Measurements from ENCODE around the gene DGKQ. TPM values are rescaled to one million over a fixed set of nuclear protein-coding genes. Genes with fewer than 3 reads are reported as not detected.
A peak's percentile ranks its signal among the peaks of the same experiment; 100 is the strongest.

Gene DGKQ
- total and polyA plus RNA-seq, 9 of the 15 experiments (the other 6 are each of a cell fraction or from before 2014, with no cell fraction given) = 0.17 to 22.0 (median 5.6) TPM

- no peak for ATAC-seq
- Histone ChIP-seq H3K27ac (ENCODE audit: extremely low read depth, low read depth, low read length) (no peak overlapping the region), H3K9ac (ENCODE audit: insufficient read depth in 1 of 2, low read depth in 2 of 2, low read length in 2 of 2) (peak overlapping the region in 1 of 2 experiments; percentile 58; a peak in 1 of 4 replicates), H2AFZ (ENCODE audit: low read depth, low read length) (no peak overlapping the region), H4K20me1 (replicated peaks; ENCODE audit: control insufficient read depth, insufficient read depth, low read length) (no peaks in the 10 kb centered on the region), H3K9me3 (replicated peaks; ENCODE audit: control insufficient read depth, insufficient read depth, low read depth, low read length) (no peaks in the 10 kb centered on the region), H3K4me3 (no peak overlapping the region), H3K79me2 (ENCODE audit: control insufficient read depth, insufficient read depth, low read length) (no peaks in the 10 kb centered on the region), H3K9me1 (ENCODE audit: control insufficient read depth, insufficient read depth, low read length) (no peaks in the 10 kb centered on the region), H3K4me2 (ENCODE audit: insufficient read depth, low read length) (no peak overlapping the region), H3K36me3 (ENCODE audit: control insufficient read depth, insufficient read depth, low read length) (peaks cover 9% of the 10 kb centered on the region; the same call in 1 of the 3 replicates), H3K27me3 (ENCODE audit: control insufficient read depth in 2 of 2, insufficient read depth in 2 of 2, low read length in 2 of 2) (no peaks in the 10 kb centered on the region), H3K4me1 (replicated peaks in 1 of 2; ENCODE audit: control insufficient read depth in 2 of 2, insufficient read depth in 2 of 2, low read length in 2 of 2) (peaks cover 0 to 32% of the 10 kb centered on the region in 2 experiments; a peak in 2 of 5 replicates)
- in situ Hi-C loops (cut with MboI) = no loop called here
- ChIA-PET CTCF (ENCODE audit: low intra/inter-chr PET ratio) (interaction anchor here (0.7 kb wide), 1 partner anchor 115 kb away, joined by 3 read pairs; no protein-coding TSS in a partner anchor), POLR2A (no interaction called here)
- no TSS peak for BruUV-seq (replicated peaks)
- no peak for DNase-seq (ENCODE audit: extremely low read depth in 1 of 4, low spot score in 3 of 4)
- WGBS (ENCODE audit: insufficient coverage, low coverage, missing lambda C conversion rate) = 66% methylated on average over 8 of the region's 8 CpGs
- FAIRE-seq = no peak
- intact Hi-C loops (cut with micrococcal nuclease) = no loop called here
- TF ChIP-seq ZBTB5 (IDR thresholded peaks at IDR 0.05) = no peak
- TF ChIP-seq RBM25 (IDR thresholded peaks at IDR 0.05; ENCODE audit: low read depth, low read length, severe bottlenecking) = no peak
- no peak for TF ChIP-seq ATF3 (IDR thresholded peaks at IDR 0.05)
- TF ChIP-seq ATF3 (CRISPR knock-in tag; conservative IDR thresholded peaks at IDR 0.05) = no peak
- no peak for TF ChIP-seq ELF1 (tag; IDR thresholded peaks at IDR 0.05)
- no peak for TF ChIP-seq ATF4 (CRISPR knock-in tag; IDR thresholded peaks at IDR 0.05)
- TF ChIP-seq POU5F1 (IDR thresholded peaks at IDR 0.05; ENCODE audit: borderline replicate concordance, low read depth, low read length, partially characterized antibody) = no peak
- TF ChIP-seq KLF1 (tag; IDR thresholded peaks at IDR 0.05) = no peak
- TF ChIP-seq ZNF263 (CRISPR knock-in tag; IDR thresholded peaks at IDR 0.05; ENCODE audit: borderline replicate concordance) = no peak
- no peak for TF ChIP-seq KHSRP (IDR thresholded peaks at IDR 0.05)
- TF ChIP-seq NR2C1 (IDR thresholded peaks at IDR 0.05) = no peak
- no peak for TF ChIP-seq NR2C1 (tag; IDR thresholded peaks at IDR 0.05)
- TF ChIP-seq MEIS2 (IDR thresholded peaks at IDR 0.05; ENCODE audit: partially characterized antibody) = no peak
- no peak for TF ChIP-seq CREB3 (tag; conservative IDR thresholded peaks at IDR 0.05; ENCODE audit: low read depth)
- no peak for TF ChIP-seq CBX8 (IDR thresholded peaks at IDR 0.05; ENCODE audit: borderline replicate concordance, extremely low read depth, low read depth, low read length, poor library complexity, severe bottlenecking)
- TF ChIP-seq SIRT6 (IDR thresholded peaks at IDR 0.05; ENCODE audit: low read depth, low read length) = no peak
- no peak for TF ChIP-seq ZNF311 (CRISPR knock-in tag; IDR thresholded peaks at IDR 0.05)
- no peak for TF ChIP-seq ILK (tag; IDR thresholded peaks at IDR 0.05; ENCODE audit: borderline replicate concordance, low read depth)
- TF ChIP-seq PML (IDR thresholded peaks at IDR 0.05; ENCODE audit: low read length) = no peak
- no peak for TF ChIP-seq ZNF384 (IDR thresholded peaks at IDR 0.05; ENCODE audit: low read depth, low read length)
These were observed 16.2 kb downstream of the DGKQ start for GRCh38 chr4:957231-957580.
